IPS DF 6.9 (cell line): ENCODE measurements around the gene ZNF451.

ENCODE experiments used
- DNase-seq: peaks from one replicate; pipeline ENCODE4 v3.0.0-alpha.2; 2013; ENCODE audit warnings: low read depth, low spot score
- H3K27ac ChIP-seq: one replicate; pipeline ENCODE4 v1.5.1; 2013; ENCODE audit warnings: low read length, control low read depth
- H3K27me3 ChIP-seq: 2 replicates; pipeline ENCODE4 v1.6.1; 2013; ENCODE audit warnings: mild to moderate bottlenecking, low read length; ENCODE audit not compliant: control insufficient read depth, insufficient read depth
- H3K36me3 ChIP-seq: 2 replicates; pipeline ENCODE4 v1.6.1; 2013; ENCODE audit warnings: low read length; ENCODE audit not compliant: control insufficient read depth, insufficient read depth
- H3K4me1 ChIP-seq: 2 replicates; pipeline ENCODE4 v1.6.1; 2013; ENCODE audit warnings: low read length; ENCODE audit not compliant: control insufficient read depth, insufficient read depth
- H3K4me3 ChIP-seq: 2 replicates; pipeline ENCODE4 v1.5.1; 2013; ENCODE audit warnings: mild to moderate bottlenecking, low read length
- H3K9me3 ChIP-seq: 2 replicates; pipeline ENCODE4 v1.6.1; 2013; ENCODE audit warnings: low read length, inconsistent platforms; ENCODE audit not compliant: control insufficient read depth, insufficient read depth
- WGBS: extraction: QIAGEN DNeasy Blood & Tissue Kit; methylation state at CpG from one replicate; pipeline ENCODE4 v1.1.7; 2013; ENCODE audit warnings: mixed read lengths, missing lambda C conversion rate; ENCODE audit not compliant: insufficient read length, insufficient coverage; 5-methylcytosine and 5-hydroxymethylcytosine counted together

ZNF451 gene

GRCh38 chr6:57117796-57118195 lies 27.8 kb downstream of the ZNF451 start:
- no peaks in the 10 kb centered on the region for H3K36me3 ChIP-seq
- no CpG with 5 or more reads among the region's 2 CpGs for WGBS
- no peak overlapping the region for H3K4me3 ChIP-seq
- H3K4me1 ChIP-seq, result no peaks in the 10 kb centered on the region
- no peak for DNase-seq
- H3K9me3 ChIP-seq, result no peaks in the 10 kb centered on the region
- H3K27ac ChIP-seq, result no peak overlapping the region
- H3K27me3 ChIP-seq, result no peaks in the 10 kb centered on the region

GRCh38 chr6:57123111-57123510 lies 33.1 kb downstream of the ZNF451 start:
- H3K9me3 ChIP-seq, result no peaks in the 10 kb centered on the region
- DNase-seq, result no peak
- H3K36me3 ChIP-seq, result no peaks in the 10 kb centered on the region
- no peak overlapping the region for H3K4me3 ChIP-seq
- H3K27ac ChIP-seq, result no peak overlapping the region
- WGBS, result no CpG with 5 or more reads among the region's 1 CpG
- no peaks in the 10 kb centered on the region for H3K4me1 ChIP-seq
- no peaks in the 10 kb centered on the region for H3K27me3 ChIP-seq

GRCh38 chr6:57127763-57128162 lies 37.8 kb downstream of the ZNF451 start:
- H3K4me1 ChIP-seq, result no peaks in the 10 kb centered on the region
- H3K36me3 ChIP-seq, result no peaks in the 10 kb centered on the region
- no peak overlapping the region for H3K27ac ChIP-seq
- no peaks in the 10 kb centered on the region for H3K27me3 ChIP-seq
- H3K9me3 ChIP-seq, result no peaks in the 10 kb centered on the region
- DNase-seq, result no peak
- no peak overlapping the region for H3K4me3 ChIP-seq

- no peak for DNase-seq
- H3K36me3 ChIP-seq, result no peaks in the 10 kb centered on the region; the same call in 1 of the 2 replicates
These were observed 40.7 kb downstream of the ZNF451 start for GRCh38 chr6:57130661-57131177.

DNA sequence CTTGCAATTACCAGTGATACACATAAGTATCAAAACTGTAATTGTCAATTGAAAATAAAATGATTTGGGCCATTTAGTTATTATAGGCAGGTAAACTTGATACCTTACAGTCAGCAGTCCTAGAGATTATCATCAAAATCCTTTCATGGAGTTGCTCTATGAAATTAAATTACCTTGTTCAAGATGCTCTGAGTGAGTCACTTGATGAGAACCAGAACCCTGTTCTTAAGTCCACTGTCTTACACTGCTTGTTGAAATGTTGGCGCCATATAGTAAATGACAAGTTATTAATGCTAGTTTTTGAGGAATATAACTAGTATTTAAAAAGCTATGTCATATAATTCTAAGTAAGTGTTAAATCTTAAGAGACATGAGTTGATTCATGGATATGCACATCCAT lies 45.0 kb downstream of the ZNF451 start:
- Histone ChIP-seq H3K27me3 (no peaks in the 10 kb centered on the region), H3K36me3 (no peaks in the 10 kb centered on the region; the same call in 1 of the 2 replicates), H3K4me3 (no peak overlapping the region), H3K9me3 (no peaks in the 10 kb centered on the region), H3K27ac (no peak overlapping the region), H3K4me1 (no peaks in the 10 kb centered on the region)
- WGBS, result no CpG with 5 or more reads among the region's 1 CpG
- DNase-seq, result no peak

More at GRCh38 chr6:57130661-57131177, 40.7 kb downstream of the ZNF451 start:
- H3K27ac ChIP-seq, result no peak overlapping the region
- H3K9me3 ChIP-seq, result no peaks in the 10 kb centered on the region
- H3K27me3 ChIP-seq, result no peaks in the 10 kb centered on the region
- H3K4me1 ChIP-seq, result no peaks in the 10 kb centered on the region
- no peak overlapping the region for H3K4me3 ChIP-seq

DNA sequence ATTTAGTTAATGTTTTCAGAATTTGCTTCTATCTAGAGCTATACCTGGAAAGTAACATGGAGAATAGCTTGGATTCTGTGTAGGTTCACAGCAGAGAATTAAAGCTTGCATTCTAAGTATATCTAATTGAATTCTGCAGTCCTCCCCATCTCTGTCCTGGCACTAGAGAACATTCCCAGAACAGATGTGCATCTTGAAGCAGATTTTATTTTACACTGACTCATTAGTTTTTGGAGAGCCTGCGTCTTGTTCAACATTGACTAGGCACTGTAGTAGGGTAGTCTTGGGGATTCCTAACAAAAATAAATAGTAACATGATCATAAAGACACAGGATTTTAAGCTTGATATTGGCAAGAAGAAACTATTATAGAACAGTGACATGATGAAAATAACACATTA lies 45.9 kb downstream of the ZNF451 start:
- no peak for DNase-seq
- Histone ChIP-seq H3K9me3 (no peaks in the 10 kb centered on the region), H3K27ac (no peak overlapping the region), H3K4me3 (no peak overlapping the region), H3K27me3 (no peaks in the 10 kb centered on the region), H3K4me1 (no peaks in the 10 kb centered on the region), H3K36me3 (no peaks in the 10 kb centered on the region; the same call in 1 of the 2 replicates)
- WGBS, result no CpG with 5 or more reads among the region's 1 CpG

GRCh38 chr6:57137350-57137749 lies 47.4 kb downstream of the ZNF451 start:
- WGBS, result no CpG with 5 or more reads among the region's 2 CpGs
- no peak for DNase-seq
- Histone ChIP-seq H3K36me3 (peaks cover 2% of the 10 kb centered on the region; the same call in 1 of the 2 replicates), H3K4me1 (no peaks in the 10 kb centered on the region), H3K27ac (no peak overlapping the region), H3K4me3 (no peak overlapping the region), H3K9me3 (no peaks in the 10 kb centered on the region), H3K27me3 (no peaks in the 10 kb centered on the region)

GRCh38 chr6:57138026-57138425 lies 48.0 kb downstream of the ZNF451 start:
- DNase-seq, result no peak
- Histone ChIP-seq H3K4me3 (no peak overlapping the region), H3K36me3 (peaks cover 2% of the 10 kb centered on the region; the same call in 1 of the 2 replicates), H3K9me3 (no peaks in the 10 kb centered on the region), H3K27me3 (no peaks in the 10 kb centered on the region), H3K27ac (no peak overlapping the region), H3K4me1 (no peaks in the 10 kb centered on the region)
- no CpG with 5 or more reads among the region's 11 CpGs for WGBS

DNA sequence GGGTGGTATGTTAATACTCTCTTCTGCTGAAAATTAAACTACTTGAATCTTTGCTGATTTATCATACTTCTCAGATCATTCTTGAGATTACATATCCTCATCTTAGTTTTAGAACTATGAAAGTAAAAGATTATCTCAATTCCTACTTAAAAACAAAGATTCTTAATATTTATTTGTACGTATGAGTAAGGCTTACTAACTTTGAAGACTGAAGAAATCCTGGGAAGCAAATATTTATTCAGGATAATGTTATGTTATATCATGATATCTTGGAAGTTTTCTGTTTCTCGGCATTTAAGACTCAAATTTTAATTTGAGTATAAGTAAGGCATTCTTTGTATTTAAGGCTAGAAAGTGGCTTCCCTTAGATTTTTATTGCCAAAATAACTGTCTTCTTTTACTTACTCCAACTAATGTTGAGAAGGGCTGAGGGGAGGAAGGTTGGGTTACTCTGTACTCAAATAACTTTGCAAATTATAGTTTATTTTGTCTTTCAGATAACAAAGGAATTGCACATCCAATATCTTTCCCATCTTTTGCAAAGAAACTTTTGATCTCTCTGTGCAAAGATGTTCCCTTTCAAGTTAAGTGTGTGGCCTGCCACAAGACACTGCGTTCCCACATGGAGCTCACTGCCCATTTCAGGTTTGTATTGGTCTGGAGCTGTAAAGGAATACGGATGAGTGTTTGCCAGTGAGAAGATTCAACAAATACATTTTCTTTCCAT lies 51.6 kb downstream of the ZNF451 start:
- no peaks in the 10 kb centered on the region for H3K27me3 ChIP-seq
- H3K27ac ChIP-seq, result no peak overlapping the region
- no CpG with 5 or more reads among the region's 4 CpGs for whole genome bisulfite sequencing
- H3K36me3 ChIP-seq, result peaks cover 2% of the 10 kb centered on the region; the same call in 1 of the 2 replicates
- H3K4me1 ChIP-seq, result no peaks in the 10 kb centered on the region
- no peaks in the 10 kb centered on the region for H3K9me3 ChIP-seq
- H3K4me3 ChIP-seq, result no peak overlapping the region
- no peak for DNase-seq

- no peak for DNase-seq
- no peaks in the 10 kb centered on the region for H3K27me3 ChIP-seq
- no peak overlapping the region for H3K27ac ChIP-seq
- H3K9me3 ChIP-seq, result no peaks in the 10 kb centered on the region
- peaks cover 2% of the 10 kb centered on the region; the same call in 1 of the 2 replicates for H3K36me3 ChIP-seq
- no peak overlapping the region for H3K4me3 ChIP-seq
- H3K4me1 ChIP-seq, result no peaks in the 10 kb centered on the region
- 100% methylated on average over 1 of the region's 1 CpG for WGBS
These were observed 52.2 kb downstream of the ZNF451 start for GRCh38 chr6:57142178-57142525.

- Histone ChIP-seq H3K27ac (no peak overlapping the region), H3K27me3 (no peaks in the 10 kb centered on the region), H3K4me1 (no peaks in the 10 kb centered on the region), H3K4me3 (no peak overlapping the region), H3K36me3 (peaks cover 6% of the 10 kb centered on the region; the same call in 1 of the 2 replicates), H3K9me3 (no peaks in the 10 kb centered on the region)
- WGBS, result no CpG with 5 or more reads among the region's 1 CpG
- no peak for DNase-seq
These were observed 53.7 kb downstream of the ZNF451 start for GRCh38 chr6:57143690-57144089.
